Karpas-422 (cell line): ENCODE measurements around the gene ABI2. TPM values are rescaled to one million over a fixed set of nuclear protein-coding genes. Genes with fewer than 3 reads are reported as not detected.
"Not testable (repeated sequence)": the region's sequence is repeated elsewhere in the genome, so short reads cannot be mapped to it uniquely, and the experiment has no call there.

Source experiments
- DNase-seq: peaks from one replicate; pipeline ENCODE4 v3.0.0-alpha.2; 2015
- H2AFZ ChIP-seq: fragments of 200-600 bp; sonication (generic); 2 replicates; pipeline ENCODE4 v1.6.1; 2014; ENCODE audit warnings: antibody characterized with exemption, low read length, mixed read lengths
- H3K27ac ChIP-seq: fragments of 200-600 bp; sonication (generic); 2 replicates; pipeline ENCODE4 v1.5.1; 2014; ENCODE audit warnings: mild to moderate bottlenecking, low read length, moderate library complexity
- H3K27me3 ChIP-seq: fragments of 200-600 bp; sonication (generic); 2 replicates; pipeline ENCODE4 v1.6.1; 2014; ENCODE audit warnings: low read length, mixed read lengths
- H3K36me3 ChIP-seq: fragments of 200-600 bp; sonication (generic); 2 replicates; pipeline ENCODE4 v1.6.1; 2014; ENCODE audit warnings: low read length, mixed read lengths; ENCODE audit not compliant: insufficient read depth
- H3K4me1 ChIP-seq: fragments of 200-600 bp; sonication (generic); 2 replicates; pipeline ENCODE4 v1.6.1; 2014; ENCODE audit warnings: mild to moderate bottlenecking, low read length, mixed read lengths
- H3K4me2 ChIP-seq: fragments of 200-600 bp; sonication (generic); 2 replicates; pipeline ENCODE4 v1.6.1; 2014; ENCODE audit warnings: low read length, low read depth, mild to moderate bottlenecking; ENCODE audit not compliant: poor library complexity, severe bottlenecking
- H3K4me3 ChIP-seq: fragments of 200-600 bp; sonication (generic); 2 replicates; pipeline ENCODE4 v1.5.1; 2014; ENCODE audit warnings: mild to moderate bottlenecking, antibody characterized with exemption, low read length, mixed read lengths
- H3K79me2 ChIP-seq: fragments of 200-600 bp; sonication (generic); 2 replicates; pipeline ENCODE4 v1.6.1; 2014; ENCODE audit warnings: mild to moderate bottlenecking, low read length, mixed read lengths
- H3K9ac ChIP-seq: fragments of 200-600 bp; sonication (generic); 2 replicates; pipeline ENCODE4 v1.6.0; 2014; ENCODE audit warnings: low read length
- H3K9me2 ChIP-seq: fragments of 200-600 bp; sonication (generic), shearing (Covaris generic); replicated peaks from 2 replicates; pipeline ENCODE4 v1.6.0; 2014; ENCODE audit warnings: mild to moderate bottlenecking, low read length, moderate library complexity; ENCODE audit not compliant: insufficient read depth
- H3K9me3 ChIP-seq: fragments of 300-700, 200-600 bp; sonication (generic); 2 replicates; pipeline ENCODE4 v1.6.1; 2014; ENCODE audit warnings: low read length, mixed read lengths
- H4K20me1 ChIP-seq: fragments of 200-600 bp; sonication (generic); 2 replicates; pipeline ENCODE4 v1.6.1; 2014; ENCODE audit warnings: mild to moderate bottlenecking, antibody characterized with exemption, low read length, low read depth; ENCODE audit not compliant: insufficient read depth
- total RNA-seq: library from RNA; depleted of rRNA; stranded (reverse); fragments of >200 nt; shearing (Covaris generic); gene quantifications from 2 replicates; pipeline ENCODE4 v1.2.3, GENCODE V29; 2014; ENCODE audit warnings: low replicate concordance

ABI2 gene
- total RNA-seq, 1 experiment from 2014 or later = 91.9 TPM

DNA sequence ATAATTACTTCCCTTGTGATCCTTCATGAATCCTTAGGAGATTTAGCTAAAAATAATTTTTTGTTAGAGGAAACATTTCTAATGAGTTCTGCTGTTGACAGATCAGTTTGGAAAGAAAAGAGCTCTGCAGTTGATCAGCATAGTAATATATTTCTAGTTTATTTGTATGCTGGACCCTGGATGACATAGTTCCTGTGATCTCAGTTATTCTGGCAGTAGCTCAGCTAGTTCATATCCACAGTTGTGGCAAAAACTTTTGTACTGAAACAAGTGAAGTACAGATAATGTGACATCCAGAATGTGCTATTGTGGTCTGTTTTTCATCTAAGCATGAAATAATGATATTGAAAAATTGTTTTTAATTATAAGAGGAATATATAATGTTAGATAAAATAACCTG lies 33.7 kb downstream of the ABI2 start:
- no peak overlapping the region for H2AFZ ChIP-seq
- no peak for DNase-seq

DNA sequence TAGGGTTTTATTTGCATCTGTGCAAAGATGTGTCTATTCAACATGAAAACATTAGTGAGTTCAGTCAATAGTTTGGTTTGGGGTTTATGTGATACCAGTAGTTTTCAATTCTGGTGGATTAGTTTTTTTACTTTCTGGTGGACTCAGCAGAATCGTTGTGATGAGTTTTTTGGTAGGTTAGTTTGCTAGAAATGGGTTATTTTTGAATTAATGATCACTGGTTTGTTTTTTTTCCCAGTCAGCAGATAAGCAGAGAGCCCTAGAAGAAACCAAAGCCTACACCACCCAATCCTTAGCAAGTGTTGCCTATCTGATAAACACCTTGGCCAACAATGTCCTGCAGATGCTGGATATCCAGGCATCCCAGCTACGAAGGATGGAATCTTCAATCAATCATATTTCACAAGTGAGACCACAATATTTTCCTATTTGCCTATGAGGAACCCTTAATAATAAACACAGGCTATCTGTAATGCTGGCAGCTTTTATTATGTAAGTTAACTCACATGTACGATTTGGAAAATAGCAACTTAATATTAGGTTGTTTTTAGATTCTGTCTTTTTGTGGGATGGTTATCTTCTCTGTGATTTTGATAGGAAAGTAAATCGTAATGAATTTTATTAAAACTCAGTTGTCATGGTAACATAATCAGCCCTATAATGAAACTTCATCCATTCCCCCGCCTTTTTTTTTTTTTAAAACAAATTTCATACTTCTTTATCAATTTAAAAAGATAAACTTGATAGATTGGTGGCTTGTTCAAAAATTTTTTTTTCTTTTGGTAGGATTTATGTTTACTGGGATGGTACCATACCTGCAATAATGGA lies 38.7 kb downstream of the ABI2 start:
- no peak for DNase-seq
- Histone ChIP-seq H3K4me2 (no peak overlapping the region), H3K27me3 (no peaks in the 10 kb centered on the region), H4K20me1 (no peaks in the 10 kb centered on the region), H3K79me2 (peaks cover 88% of the 10 kb centered on the region), H2AFZ (no peak overlapping the region), H3K9ac (no peak overlapping the region), H3K36me3 (peaks cover 29% of the 10 kb centered on the region), H3K9me2 (no peaks in the 10 kb centered on the region), H3K4me1 (peaks cover 11% of the 10 kb centered on the region; the same call in 1 of the 2 replicates), H3K9me3 (no peaks in the 10 kb centered on the region), H3K4me3 (no peak overlapping the region), H3K27ac (no peak overlapping the region)

More for the DNA sequence above, 33.7 kb downstream of the ABI2 start:
- Histone ChIP-seq H3K27me3 (no peaks in the 10 kb centered on the region), H3K4me1 (peaks cover 19% of the 10 kb centered on the region), H4K20me1 (no peaks in the 10 kb centered on the region), H3K9me2 (no peaks in the 10 kb centered on the region), H3K36me3 (peaks cover 3% of the 10 kb centered on the region), H3K79me2 (peaks cover 93% of the 10 kb centered on the region), H3K27ac (peak overlapping the region; percentile 26; the same call in 1 of the 2 replicates), H3K4me3 (no peak overlapping the region), H3K4me2 (no peak overlapping the region), H3K9me3 (no peaks in the 10 kb centered on the region), H3K9ac (no peak overlapping the region)

DNA sequence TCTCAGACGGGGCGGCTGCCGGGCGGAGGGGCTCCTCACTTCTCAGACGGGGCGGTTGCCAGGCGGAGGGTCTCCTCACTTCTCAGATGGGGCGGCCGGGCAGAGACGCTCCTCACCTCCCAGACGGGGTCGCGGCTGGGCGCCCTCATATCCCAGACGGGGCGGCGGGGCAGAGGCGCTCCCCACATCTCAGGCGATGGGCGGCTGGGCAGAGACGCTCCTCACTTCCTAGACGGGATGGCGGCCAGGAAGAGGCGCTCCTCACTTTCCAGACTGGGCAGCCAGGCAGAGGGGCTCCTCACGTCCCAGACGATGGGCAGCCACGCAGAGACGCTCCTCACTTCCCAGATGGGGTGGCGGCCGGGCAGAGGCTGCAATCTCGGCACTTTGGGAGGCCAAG lies 44.5 kb downstream of the ABI2 start:
- not testable (repeated sequence) for H3K27ac ChIP-seq, H3K27me3 ChIP-seq, H3K4me3 ChIP-seq, DNase-seq, H3K9ac ChIP-seq, H3K4me2 ChIP-seq, H3K9me2 ChIP-seq, H2AFZ ChIP-seq, H4K20me1 ChIP-seq, H3K9me3 ChIP-seq
- peaks cover 12% of the 10 kb centered on the region; the same call in 1 of the 2 replicates for H3K4me1 ChIP-seq
- peaks cover 21% of the 10 kb centered on the region for H3K36me3 ChIP-seq
- peaks cover 74% of the 10 kb centered on the region for H3K79me2 ChIP-seq

DNA sequence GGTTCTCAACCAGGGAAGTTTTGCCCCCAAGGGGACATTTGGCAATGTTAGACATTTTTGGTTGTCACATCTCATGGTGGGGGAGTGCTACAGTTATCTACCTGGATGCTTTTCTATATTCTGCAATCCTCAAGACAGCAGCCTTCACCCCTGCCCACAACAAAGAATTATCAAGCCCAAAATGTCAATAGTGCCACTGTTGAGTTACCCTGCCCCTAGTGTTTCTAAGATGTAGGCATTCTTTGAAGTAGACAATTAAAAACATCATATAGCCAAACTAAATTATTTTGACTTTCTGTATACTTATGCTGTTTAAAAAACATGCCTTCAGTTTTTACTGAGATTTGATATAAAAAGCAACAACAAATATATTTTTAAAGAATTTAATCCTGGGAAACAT lies 48.0 kb downstream of the ABI2 start:
- peaks cover 8% of the 10 kb centered on the region; the same call in 1 of the 2 replicates for H3K36me3 ChIP-seq
- no peak overlapping the region for H3K4me2 ChIP-seq
- H3K4me3 ChIP-seq = no peak overlapping the region
- no peaks in the 10 kb centered on the region for H3K9me2 ChIP-seq
- peaks cover 4% of the 10 kb centered on the region; the same call in 1 of the 2 replicates for H3K4me1 ChIP-seq
- H4K20me1 ChIP-seq = no peaks in the 10 kb centered on the region
- H3K79me2 ChIP-seq = peaks cover 70% of the 10 kb centered on the region
- H3K9ac ChIP-seq = no peak overlapping the region
- no peaks in the 10 kb centered on the region for H3K9me3 ChIP-seq
- H3K27ac ChIP-seq = no peak overlapping the region
- H2AFZ ChIP-seq = no peak overlapping the region
- DNase-seq = no peak
- H3K27me3 ChIP-seq = no peaks in the 10 kb centered on the region

DNA sequence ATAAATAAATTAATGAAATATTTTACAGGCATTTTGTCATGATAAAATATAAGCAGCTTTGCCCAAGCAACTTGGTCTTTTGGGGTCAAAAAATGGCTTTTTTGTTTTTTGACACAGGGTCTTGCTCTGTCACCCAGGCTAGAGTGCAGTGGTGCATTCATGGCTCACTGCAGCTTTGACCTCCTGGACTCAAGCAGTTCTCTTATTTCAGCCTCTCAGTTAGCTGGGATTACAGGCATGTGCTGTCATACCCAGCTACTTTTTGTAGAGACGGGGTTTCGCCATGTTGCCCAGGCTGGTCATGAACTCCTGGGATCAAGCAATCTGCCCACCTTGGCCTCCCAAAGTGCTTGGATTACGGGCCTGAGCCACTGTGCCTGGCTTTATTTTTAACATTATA lies 51.0 kb downstream of the ABI2 start:
- Histone ChIP-seq H4K20me1 (no peaks in the 10 kb centered on the region), H3K4me1 (peaks cover 4% of the 10 kb centered on the region; the same call in 1 of the 2 replicates), H3K27me3 (no peaks in the 10 kb centered on the region), H3K9ac (no peak overlapping the region), H3K4me2 (no peak overlapping the region), H3K27ac (no peak overlapping the region), H3K36me3 (peaks cover 16% of the 10 kb centered on the region; the same call in 1 of the 2 replicates), H3K4me3 (no peak overlapping the region), H3K79me2 (peaks cover 75% of the 10 kb centered on the region), H2AFZ (no peak overlapping the region), H3K9me3 (no peaks in the 10 kb centered on the region), H3K9me2 (no peaks in the 10 kb centered on the region)
- DNase-seq = no peak

DNA sequence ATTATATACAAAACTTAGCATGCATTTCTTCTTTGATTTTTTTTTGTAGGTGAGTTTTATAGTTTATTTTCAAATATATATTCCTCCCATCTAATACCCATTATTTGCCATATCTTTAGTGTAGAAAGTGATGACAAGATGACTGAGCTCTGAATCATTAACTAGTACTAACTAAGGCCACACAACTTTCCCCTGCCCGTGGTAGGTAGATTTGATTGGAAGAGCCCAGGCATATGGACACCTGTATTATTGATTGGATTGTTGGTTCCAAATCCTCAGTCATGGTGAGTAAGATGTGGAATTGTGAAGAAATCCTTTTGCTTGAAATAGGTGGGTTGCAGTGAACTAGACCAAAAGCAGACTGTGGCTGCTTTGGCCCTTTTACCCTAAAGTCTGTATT lies 54.8 kb downstream of the ABI2 start:
- Histone ChIP-seq H3K27ac (no peak overlapping the region), H3K4me3 (no peak overlapping the region), H3K9me3 (no peaks in the 10 kb centered on the region), H3K79me2 (peaks cover 61% of the 10 kb centered on the region), H3K9me2 (no peaks in the 10 kb centered on the region), H3K36me3 (peaks cover 16% of the 10 kb centered on the region; the same call in 1 of the 2 replicates), H3K27me3 (no peaks in the 10 kb centered on the region), H4K20me1 (no peaks in the 10 kb centered on the region), H2AFZ (no peak overlapping the region), H3K4me1 (no peaks in the 10 kb centered on the region; the same call in 1 of the 2 replicates), H3K4me2 (no peak overlapping the region), H3K9ac (no peak overlapping the region)
- no peak for DNase-seq

DNA sequence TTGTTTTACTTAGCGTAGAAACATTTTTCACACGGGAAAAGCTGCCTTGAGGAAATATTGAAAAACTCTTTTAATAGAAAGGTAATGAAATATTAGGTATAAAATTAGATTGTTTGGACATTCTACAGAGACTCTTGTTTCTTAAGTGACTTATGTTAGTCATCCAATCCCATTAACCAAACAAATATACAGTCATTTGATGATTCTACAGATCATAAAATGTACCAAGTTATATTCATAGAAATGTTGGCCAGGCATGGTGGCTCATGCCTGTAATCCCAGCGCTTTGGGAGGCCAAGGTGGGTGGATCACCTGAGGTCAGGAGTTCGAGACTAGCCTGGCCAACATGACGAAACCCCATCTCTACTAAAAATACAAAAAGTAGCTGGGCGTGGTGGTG lies 60.0 kb downstream of the ABI2 start:
- H4K20me1 ChIP-seq, H3K9me3 ChIP-seq, DNase-seq, H3K9ac ChIP-seq, H3K4me1 ChIP-seq, H2AFZ ChIP-seq, H3K27ac ChIP-seq, H3K4me3 ChIP-seq, H3K9me2 ChIP-seq, H3K4me2 ChIP-seq, H3K27me3 ChIP-seq: not testable (repeated sequence)
- Histone ChIP-seq H3K79me2 (peaks cover 37% of the 10 kb centered on the region), H3K36me3 (peaks cover 14% of the 10 kb centered on the region; the same call in 1 of the 2 replicates)

DNA sequence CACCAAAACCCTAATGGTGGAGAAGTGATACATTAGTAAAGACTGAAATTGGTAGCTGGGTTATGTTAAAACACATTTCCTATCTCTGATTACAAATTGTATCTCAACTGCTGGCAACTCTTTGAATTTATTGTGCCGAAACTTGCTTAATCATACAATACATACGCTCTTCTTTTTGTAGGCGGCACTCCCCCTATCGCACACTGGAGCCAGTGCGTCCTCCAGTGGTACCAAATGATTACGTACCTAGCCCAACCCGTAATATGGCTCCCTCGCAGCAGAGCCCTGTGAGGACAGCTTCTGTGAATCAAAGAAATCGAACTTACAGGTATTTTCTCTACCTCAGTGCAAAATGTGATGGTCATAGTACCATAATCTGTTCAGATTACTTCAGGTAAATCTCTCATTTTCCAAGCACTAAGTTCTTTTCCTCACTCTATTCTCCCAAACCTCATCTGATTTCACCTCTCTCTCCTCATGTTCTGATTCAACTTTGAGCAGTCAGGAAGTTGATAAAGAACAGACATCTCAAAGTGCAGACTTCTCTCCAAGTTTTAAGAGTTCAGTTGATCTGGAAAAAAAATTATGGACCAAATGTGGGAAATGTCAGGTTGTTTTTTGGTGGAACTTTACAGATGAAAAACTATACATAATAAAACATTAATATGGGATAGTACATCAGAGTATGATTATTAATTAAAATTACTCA lies 66.5 kb downstream of the ABI2 start:
- Histone ChIP-seq H3K36me3 (peaks cover 21% of the 10 kb centered on the region), H3K9me3 (no peaks in the 10 kb centered on the region), H3K4me2 (no peak overlapping the region), H3K9me2 (no peaks in the 10 kb centered on the region), H3K9ac (no peak overlapping the region), H3K27me3 (no peaks in the 10 kb centered on the region), H2AFZ (no peak overlapping the region), H3K79me2 (peaks cover 31% of the 10 kb centered on the region), H4K20me1 (no peaks in the 10 kb centered on the region), H3K4me1 (no peaks in the 10 kb centered on the region), H3K27ac (no peak overlapping the region), H3K4me3 (no peak overlapping the region)
- DNase-seq = no peak
